ENCODE data around the gene ZNF584. TPM values are rescaled to one million over a fixed set of nuclear protein-coding genes. Genes with fewer than 3 reads are reported as not detected.

Gene ZNF584
- total RNA-seq (2022; extraction: Qiagen RNA extraction): 17.4 to 20.0 TPM (median 19.2 TPM) in 5 replicates

GRCh38 chr19:58408152-58409009 is at the start of gene ZNF584:
Gene ZNF584, plus strand, starts transcription at chr19:58408649. Its CDS starts 499 bp downstream, at chr19:58409148.

GRCh38 chr19:58362272-58362994 is 46.0 kb upstream of the ZNF584 start, which contains the start of gene ZNF497:
Gene ZNF497, minus strand, starts transcription at chr19:58362751. Its CDS starts 5,116 bp downstream, at chr19:58357635.

GRCh38 chr19:58380662-58381459 is 27.6 kb upstream of the ZNF584 start, which contains the start of gene ZNF837:
Gene ZNF837, minus strand, starts transcription at chr19:58381030. Its CDS starts 11,698 bp downstream, at chr19:58369332.

GRCh38 chr19:58386576-58387337 is 21.7 kb upstream of the ZNF584 start, which contains the start of gene RPS5:
Gene RPS5, plus strand, starts transcription at chr19:58387269. Its CDS starts 869 bp downstream, at chr19:58388138.

GRCh38 chr19:58395220-58395978 is 13.1 kb upstream of the ZNF584 start, which contains the start of gene RNF225:
Gene RNF225, plus strand, starts transcription at chr19:58395656. Its CDS starts 434 bp downstream, at chr19:58396090.

GRCh38 chr19:58439576-58440554 is 31.4 kb downstream of the ZNF584 start, which contains the start of gene ZNF132:
Gene ZNF132, minus strand, starts transcription at chr19:58440153. Its CDS starts 332 bp downstream, at chr19:58439821.

GRCh38 chr19:58451358-58452101 is 43.1 kb downstream of the ZNF584 start, which contains the start of gene ZNF324B:
Gene ZNF324B, plus strand, starts transcription at chr19:58451622. Its CDS starts 2,080 bp downstream, at chr19:58453702.

GRCh38 chr19:58466760-58467589 is 58.5 kb downstream of the ZNF584 start, which contains the start of gene ZNF324:
Gene ZNF324, plus strand, starts transcription at chr19:58467080. Its CDS starts 2,106 bp downstream, at chr19:58469186.

Other genes with a start within 250 kb of the ZNF584 start
- 13.0 to 14.8 TPM (median 14.1 TPM) in 5 replicates for gene ZNF274, start 225.6 kb upstream of the ZNF584 start, total RNA-seq (2022; extraction: Qiagen RNA extraction)
- gene ZNF544, start 179.7 kb upstream of the ZNF584 start, total RNA-seq (2022; extraction: Qiagen RNA extraction): 15.5 to 22.6 TPM (median 17.0 TPM) in 5 replicates
- 0.96 to 1.5 TPM (median 0.97 TPM) in 5 replicates for gene ZNF8, start 129.7 kb upstream of the ZNF584 start, total RNA-seq (2022; extraction: Qiagen RNA extraction)
- 88.9 to 110 TPM (median 94.2 TPM) in 5 replicates for gene ERVK3-1, start 103.3 kb upstream of the ZNF584 start, total RNA-seq (2022; extraction: Qiagen RNA extraction)
- 2.4 to 2.7 TPM (median 2.6 TPM) in 5 replicates for gene ZSCAN22, start 81.7 kb upstream of the ZNF584 start, total RNA-seq (2022; extraction: Qiagen RNA extraction)
- 9.0 to 15.1 TPM (median 12.4 TPM) in 5 replicates for gene A1BG, start 55.2 kb upstream of the ZNF584 start, total RNA-seq (2022; extraction: Qiagen RNA extraction)
- 0.98 to 1.7 TPM (median 1.5 TPM) in 5 replicates for gene ZNF497, start 45.9 kb upstream of the ZNF584 start, total RNA-seq (2022; extraction: Qiagen RNA extraction)
- 0.92 to 1.6 TPM (median 1.4 TPM) in 5 replicates for gene ZNF837, start 27.6 kb upstream of the ZNF584 start, total RNA-seq (2022; extraction: Qiagen RNA extraction)
- gene RPS5, start 21.4 kb upstream of the ZNF584 start, total RNA-seq (2022; extraction: Qiagen RNA extraction): 2,147 to 2,676 TPM (median 2,583 TPM) in 5 replicates
- 0.08 to 0.25 TPM (median 0.17 TPM) in 4 of 5 replicates, not detected in the other for gene RNF225, start 13.0 kb upstream of the ZNF584 start, total RNA-seq (2022; extraction: Qiagen RNA extraction)
- gene ZNF132, start 31.5 kb downstream of the ZNF584 start, total RNA-seq (2022; extraction: Qiagen RNA extraction): 0.08 to 0.10 TPM (median 0.09 TPM) in 5 replicates
- 5.8 to 7.5 TPM (median 7.3 TPM) in 5 replicates for gene ZNF324B, start 43.0 kb downstream of the ZNF584 start, total RNA-seq (2022; extraction: Qiagen RNA extraction)
- gene ZNF324, start 58.4 kb downstream of the ZNF584 start, total RNA-seq (2022; extraction: Qiagen RNA extraction): 7.8 to 11.4 TPM (median 9.2 TPM) in 5 replicates
- 11.4 to 14.5 TPM (median 14.0 TPM) in 5 replicates for gene ZNF446, start 67.7 kb downstream of the ZNF584 start, total RNA-seq (2022; extraction: Qiagen RNA extraction)
- 24.8 to 33.9 TPM (median 31.6 TPM) in 5 replicates for gene SLC27A5, start 103.3 kb downstream of the ZNF584 start, total RNA-seq (2022; extraction: Qiagen RNA extraction)
- gene ZBTB45, start 111.2 kb downstream of the ZNF584 start, total RNA-seq (2022; extraction: Qiagen RNA extraction): 13.1 to 20.3 TPM (median 18.7 TPM) in 5 replicates
- gene TRIM28, start 135.4 kb downstream of the ZNF584 start, total RNA-seq (2022; extraction: Qiagen RNA extraction): 665 to 788 TPM (median 684 TPM) in 5 replicates
- gene CHMP2A, start 146.5 kb downstream of the ZNF584 start, total RNA-seq (2022; extraction: Qiagen RNA extraction): 194 to 206 TPM (median 196 TPM) in 5 replicates
- gene UBE2M, start 150.0 kb downstream of the ZNF584 start, total RNA-seq (2022; extraction: Qiagen RNA extraction): 130 to 147 TPM (median 141 TPM) in 5 replicates
- 9.9 to 18.7 TPM (median 16.8 TPM) in 5 replicates for gene MZF1, start 164.7 kb downstream of the ZNF584 start, total RNA-seq (2022; extraction: Qiagen RNA extraction)

Data from A549 treated with CORT108297 at 1 μM for 4 hours (cell line).